Sigmoid colon (tissue), 7 donors: Measurements from ENCODE around the gene LRIT1. TPM values are rescaled to one million over a fixed set of nuclear protein-coding genes. Genes with fewer than 3 reads are reported as not detected.
A peak's percentile ranks its signal among the peaks of the same experiment; 100 is the strongest.

Source experiments
- DNase-seq: peaks from one replicate; pipeline ENCODE4 v3.0.0-alpha.2; 2019
- H3K27ac ChIP-seq, 4 donors: fragments of 200-600 bp; sonication (generic); one replicate each; pipeline ENCODE4 v1.5.1; 2016 to 2019; ENCODE audit warnings: mild to moderate bottlenecking in 1 of 4
- H3K27me3 ChIP-seq, 3 donors: fragments of 200-600 bp; sonication (generic); one replicate each; pipeline ENCODE4 v1.5.1; 2019; ENCODE audit warnings: mild to moderate bottlenecking in 1 of 3
- H3K36me3 ChIP-seq, 4 donors: fragments of 200-600 bp; sonication (generic); one replicate each; pipeline ENCODE4 v1.5.1; 2016 to 2019
- H3K4me1 ChIP-seq, 4 donors: fragments of 200-600 bp; sonication (generic); one replicate each; pipeline ENCODE4 v1.5.1; 2017 to 2019
- H3K4me3 ChIP-seq, 4 donors: fragments of 200-600 bp; sonication (generic); one replicate each; pipeline ENCODE4 v1.5.1; 2017 to 2019; ENCODE audit warnings: mild to moderate bottlenecking in 2 of 4, moderate library complexity in 1 of 4
- H3K9me3 ChIP-seq, 4 donors: fragments of 200-600 bp in 3 of 4; sonication (generic) in 3 of 4; one replicate each; pipeline versions ENCODE4 v1.5.1 to v1.6.1; 2013 to 2019
- EP300 ChIP-seq, 4 donors: sonication (generic); formaldehyde crosslinking; IDR thresholded peaks; one replicate each; pipeline ENCODE4 v1.6.1; 2017; ENCODE audit warnings: antibody characterized with exemption in 4 of 4
- POLR2A ChIP-seq, 2 donors: fragments of 450-650 bp; IDR thresholded peaks; one replicate each; pipeline ENCODE4 v1.6.1; 2016; ENCODE audit warnings: antibody characterized with exemption in 2 of 2, mild to moderate bottlenecking in 2 of 2, moderate library complexity in 2 of 2
- POLR2AphosphoS5 ChIP-seq, 4 donors: sonication (generic); formaldehyde crosslinking; IDR thresholded peaks; one replicate each; pipeline ENCODE4 v1.6.1; 2017; ENCODE audit warnings: antibody characterized with exemption in 4 of 4
- WGBS, 2 donors: extraction: QIAGEN DNeasy Blood & Tissue Kit; methylation state at CpG; one replicate each; pipeline ENCODE4 v1.1.7; 2013; 5-methylcytosine and 5-hydroxymethylcytosine counted together
- intact Hi-C: fragments of 100-400 bp; cut with DNase I; formaldehyde crosslinking; loops from one replicate; pipeline ENCODE4 v1.15.1; 2023
- polyA plus RNA-seq, 3 donors: library from polyadenylated mRNA; stranded (reverse); fragments of 200-250 nt; gene quantifications; one replicate each; pipeline ENCODE4 v1.2.3, GENCODE V29; 2013
- total RNA-seq, 4 donors: library from RNA; depleted of rRNA; stranded (reverse); fragments of >200 nt; gene quantifications; one replicate each; pipeline ENCODE4 v1.1.0, GENCODE V29; 2016
- TF ChIP-seq, protein P1 (sequence below), 4 experiments: fragments of 450-650 bp in 3 of 4; fragments of 200-600 bp in 1 of 4; IDR thresholded peaks; one replicate each; pipeline ENCODE4 v1.5.1; 2016 to 2019; ENCODE audit warnings: antibody characterized with exemption in 4 of 4, mild to moderate bottlenecking in 3 of 4, moderate library complexity in 2 of 4
- donor health status: healthy with polysubstance abuse.
- donor health status: Bipolar disorder and iron deficiency.
- donor health status: healthy.

The LRIT1 gene
- total and polyA plus RNA-seq, 7 donors: not detected

DNA sequence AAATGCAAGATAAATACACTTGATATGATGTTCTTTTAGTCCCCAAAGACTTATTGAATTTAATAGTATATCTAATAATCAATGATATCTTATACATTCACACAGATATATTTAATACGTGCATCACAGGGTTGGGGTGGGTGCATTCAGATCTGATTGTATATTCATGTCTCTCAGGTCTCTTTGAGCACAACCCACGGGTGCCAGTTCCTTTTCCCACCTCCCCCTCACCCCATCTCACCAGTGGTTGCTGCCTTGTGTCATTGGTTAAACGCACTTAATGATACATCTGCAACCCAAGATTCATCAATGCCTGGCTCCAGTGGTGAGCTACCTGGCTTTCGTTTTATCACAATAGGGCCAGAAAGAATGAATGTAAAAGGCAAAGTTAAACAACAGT lies 6.2 kb downstream of the LRIT1 start:
- no peak for TF ChIP-seq EP300 (IDR thresholded peaks at IDR 0.05)
- TF ChIP-seq, protein P1, sequence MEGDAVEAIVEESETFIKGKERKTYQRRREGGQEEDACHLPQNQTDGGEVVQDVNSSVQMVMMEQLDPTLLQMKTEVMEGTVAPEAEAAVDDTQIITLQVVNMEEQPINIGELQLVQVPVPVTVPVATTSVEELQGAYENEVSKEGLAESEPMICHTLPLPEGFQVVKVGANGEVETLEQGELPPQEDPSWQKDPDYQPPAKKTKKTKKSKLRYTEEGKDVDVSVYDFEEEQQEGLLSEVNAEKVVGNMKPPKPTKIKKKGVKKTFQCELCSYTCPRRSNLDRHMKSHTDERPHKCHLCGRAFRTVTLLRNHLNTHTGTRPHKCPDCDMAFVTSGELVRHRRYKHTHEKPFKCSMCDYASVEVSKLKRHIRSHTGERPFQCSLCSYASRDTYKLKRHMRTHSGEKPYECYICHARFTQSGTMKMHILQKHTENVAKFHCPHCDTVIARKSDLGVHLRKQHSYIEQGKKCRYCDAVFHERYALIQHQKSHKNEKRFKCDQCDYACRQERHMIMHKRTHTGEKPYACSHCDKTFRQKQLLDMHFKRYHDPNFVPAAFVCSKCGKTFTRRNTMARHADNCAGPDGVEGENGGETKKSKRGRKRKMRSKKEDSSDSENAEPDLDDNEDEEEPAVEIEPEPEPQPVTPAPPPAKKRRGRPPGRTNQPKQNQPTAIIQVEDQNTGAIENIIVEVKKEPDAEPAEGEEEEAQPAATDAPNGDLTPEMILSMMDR (IDR thresholded peaks at IDR 0.05): no peak
- TF ChIP-seq POLR2AphosphoS5 (IDR thresholded peaks at IDR 0.05): no peak
- no peak for TF ChIP-seq POLR2A (IDR thresholded peaks at IDR 0.05)
- WGBS, 2 donors: 83 to 89% methylated on average over 4 of the region's 4 CpGs
- Histone ChIP-seq H3K4me3 (no peak overlapping the region), H3K36me3 (no peaks in the 10 kb centered on the region), H3K4me1 (no peaks in the 10 kb centered on the region), H3K9me3 (no peaks in the 10 kb centered on the region), H3K27ac (no peak overlapping the region), H3K27me3 (peaks cover 0 to 20% (median 6%) of the 10 kb centered on the region in 3 donors)
- no peak for DNase-seq
- intact Hi-C loops: no loop called here

GRCh38 chr10:84234479-84234878 lies 6.9 kb downstream of the LRIT1 start:
- no peaks in the 10 kb centered on the region for H3K4me1 ChIP-seq
- intact Hi-C loops: no loop called here
- 83 to 92% methylated on average over 4 of the region's 4 CpGs for WGBS, 2 donors
- no peak overlapping the region for H3K4me3 ChIP-seq
- H3K27me3 ChIP-seq: peaks cover 0 to 20% (median 6%) of the 10 kb centered on the region in 3 donors
- no peak for DNase-seq
- no peak for TF ChIP-seq POLR2A (IDR thresholded peaks at IDR 0.05)
- H3K36me3 ChIP-seq: no peaks in the 10 kb centered on the region
- H3K27ac ChIP-seq: no peak overlapping the region
- H3K9me3 ChIP-seq: no peaks in the 10 kb centered on the region

- no peak for DNase-seq
- Histone ChIP-seq H3K27ac (no peak overlapping the region), H3K4me3 (no peak overlapping the region), H3K36me3 (no peaks in the 10 kb centered on the region), H3K27me3 (peaks cover 0 to 20% (median 6%) of the 10 kb centered on the region in 3 donors), H3K4me1 (no peaks in the 10 kb centered on the region), H3K9me3 (no peaks in the 10 kb centered on the region)
- intact Hi-C loops: no loop called here
- TF ChIP-seq POLR2A (IDR thresholded peaks at IDR 0.05): no peak
- no peak for TF ChIP-seq EP300 (IDR thresholded peaks at IDR 0.05)
- WGBS, 2 donors: 88 to 90% methylated on average over 4 of the region's 4 CpGs
Observed at GRCh38 chr10:84233940-84234339, 7.4 kb downstream of the LRIT1 start.

DNA sequence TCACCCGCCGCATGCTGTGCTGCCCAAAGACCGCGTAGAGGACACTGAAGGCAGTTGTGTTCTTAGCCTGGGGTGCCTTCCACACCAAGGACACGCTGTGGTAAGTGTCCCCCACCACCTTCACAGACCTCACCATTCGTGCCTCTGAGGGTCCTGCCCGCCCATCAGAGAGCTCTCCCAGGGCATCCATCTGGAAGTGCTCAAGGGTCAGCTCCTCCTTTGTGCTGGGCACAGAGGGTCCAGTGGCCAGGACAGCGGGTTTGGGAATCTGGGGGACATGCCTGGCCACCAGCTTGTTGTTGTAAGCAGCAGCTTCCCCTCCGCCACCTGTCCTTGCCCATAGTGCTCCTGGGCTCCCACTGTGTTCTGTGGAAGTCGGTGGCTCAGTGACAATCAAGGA lies 9.0 kb downstream of the LRIT1 start:
- Histone ChIP-seq H3K27ac (no peak overlapping the region), H3K4me1 (no peaks in the 10 kb centered on the region), H3K9me3 (no peaks in the 10 kb centered on the region), H3K36me3 (no peaks in the 10 kb centered on the region), H3K4me3 (no peak overlapping the region), H3K27me3 (peaks cover 0 to 12% (median 4%) of the 10 kb centered on the region in 3 donors)
- intact Hi-C loops: no loop called here
- TF ChIP-seq, protein P1 (IDR thresholded peaks at IDR 0.05): no peak
- no peak for TF ChIP-seq POLR2A (IDR thresholded peaks at IDR 0.05)
- no peak for TF ChIP-seq POLR2AphosphoS5 (IDR thresholded peaks at IDR 0.05)
- WGBS, 2 donors: 88 to 89% methylated on average over 10 of the region's 10 CpGs
- DNase-seq: no peak

DNA sequence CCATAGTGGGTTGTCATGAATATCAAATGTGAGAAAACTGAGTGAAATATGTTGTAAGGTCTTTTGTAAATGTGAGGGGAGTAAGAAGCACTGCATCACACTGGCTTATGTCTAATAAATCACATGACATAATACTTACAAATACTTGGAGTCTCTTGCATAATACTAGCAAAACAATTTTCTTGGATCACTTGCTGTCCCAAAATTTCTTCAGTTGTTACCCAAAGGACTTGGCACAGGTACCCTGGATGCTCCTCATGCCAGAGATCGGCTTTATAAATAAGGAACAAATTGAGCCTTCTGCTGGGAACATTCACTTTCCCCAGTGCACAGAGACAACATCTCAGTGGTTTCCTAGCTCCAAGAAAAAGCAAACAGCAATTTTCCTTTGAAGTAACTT lies 11.0 kb downstream of the LRIT1 start:
- no peaks in the 10 kb centered on the region for H3K9me3 ChIP-seq
- WGBS, 2 donors: 84 to 91% methylated on average over 1 of the region's 1 CpG
- intact Hi-C loops: no loop called here
- no peak overlapping the region for H3K27ac ChIP-seq
- H3K4me1 ChIP-seq: no peaks in the 10 kb centered on the region
- no peaks in the 10 kb centered on the region for H3K27me3 ChIP-seq
- peak; percentile 72 for DNase-seq
- TF ChIP-seq POLR2A (IDR thresholded peaks at IDR 0.05): no peak
- TF ChIP-seq POLR2AphosphoS5 (IDR thresholded peaks at IDR 0.05): no peak
- TF ChIP-seq, protein P1 (IDR thresholded peaks at IDR 0.05): no peak
- no peak for TF ChIP-seq EP300 (IDR thresholded peaks at IDR 0.05)
- no peak overlapping the region for H3K4me3 ChIP-seq
- no peaks in the 10 kb centered on the region for H3K36me3 ChIP-seq

DNA sequence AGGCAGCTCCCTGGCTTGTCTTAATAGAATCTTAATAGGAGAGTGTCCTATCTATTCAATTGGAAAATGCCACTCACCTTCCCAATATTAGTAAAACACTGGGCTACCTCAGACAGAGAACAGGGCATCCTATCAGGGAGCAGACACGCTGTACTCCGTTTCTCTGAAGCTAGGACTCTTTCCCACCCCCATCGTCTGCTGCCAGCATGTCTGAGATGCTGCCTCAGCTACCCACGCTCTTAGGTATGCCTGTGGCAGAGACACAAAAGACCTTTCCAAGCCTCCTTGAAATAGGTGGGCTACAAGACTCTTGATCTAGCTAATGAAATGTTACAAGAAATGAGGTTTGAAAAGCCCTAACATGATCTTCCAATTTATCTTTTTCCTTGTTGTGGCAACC lies 13.5 kb downstream of the LRIT1 start:
- no peak for DNase-seq
- Histone ChIP-seq H3K4me1 (no peaks in the 10 kb centered on the region), H3K9me3 (no peaks in the 10 kb centered on the region), H3K27ac (no peak overlapping the region), H3K4me3 (no peak overlapping the region), H3K27me3 (no peaks in the 10 kb centered on the region), H3K36me3 (no peaks in the 10 kb centered on the region)
- TF ChIP-seq, protein P1 (IDR thresholded peaks at IDR 0.05): no peak
- TF ChIP-seq POLR2AphosphoS5 (IDR thresholded peaks at IDR 0.05) (no peak), POLR2A (IDR thresholded peaks at IDR 0.05) (no peak), EP300 (IDR thresholded peaks at IDR 0.05) (no peak)
- intact Hi-C loops: no loop called here
- WGBS, 2 donors: 79 to 90% methylated on average over 4 of the region's 4 CpGs
